HG02623 (cell line): ENCODE data around the gene CEBPE.
A peak's percentile ranks its signal among the peaks of the same experiment; 100 is the strongest.
"Not testable (repeated sequence)": the region's sequence is repeated elsewhere in the genome, so short reads cannot be mapped to it uniquely, and the experiment has no call there.

ENCODE experiments used
- ATAC-seq: cut with Tn5 transposase; IDR thresholded peaks from one replicate; pipeline ENCODE4 v1.9.1; 2021; ENCODE audit warnings: moderate library complexity; ENCODE audit not compliant: unreplicated experiment

CEBPE gene

DNA sequence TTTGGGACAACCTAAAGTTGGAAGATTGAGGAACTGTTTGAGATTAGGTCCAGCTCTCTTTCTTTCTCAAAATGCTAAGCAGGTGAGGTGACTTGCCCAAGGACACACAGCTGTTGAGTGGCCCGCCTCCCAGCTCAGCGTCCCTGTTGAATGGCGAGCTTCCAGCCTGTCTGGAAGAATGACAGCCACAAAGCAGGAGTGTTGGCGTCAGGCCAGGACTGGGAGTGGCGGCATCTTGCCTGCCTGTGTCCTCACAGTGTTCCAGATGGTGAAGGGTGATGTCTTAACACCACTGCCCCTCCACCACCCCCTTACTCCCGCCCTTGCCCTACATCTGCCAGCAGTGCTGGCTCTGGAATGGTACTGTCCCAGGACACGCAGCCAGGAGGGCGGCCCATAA, 4.4 kb upstream of the CEBPE start:
- no peak for ATAC-seq

DNA sequence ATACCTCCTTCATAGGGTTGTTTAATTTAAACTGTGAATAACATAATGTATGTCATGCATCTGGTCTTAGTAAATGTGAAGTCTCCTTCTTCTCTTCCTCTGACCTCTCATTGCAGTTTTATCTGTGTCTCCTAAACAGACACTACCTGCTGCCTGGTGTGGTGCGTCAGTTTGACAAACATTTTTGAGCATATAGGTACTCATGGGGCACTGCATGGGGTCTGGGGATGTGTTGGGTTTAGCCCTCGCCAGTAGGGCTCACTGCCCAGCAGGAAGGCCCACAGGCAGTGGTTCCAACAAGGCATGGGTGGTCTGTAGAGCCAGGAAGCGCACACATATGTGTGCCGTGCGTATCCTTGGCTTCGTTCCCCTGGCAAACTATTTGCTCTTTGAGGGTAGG, 3.0 kb upstream of the CEBPE start:
- ATAC-seq, result no peak

DNA sequence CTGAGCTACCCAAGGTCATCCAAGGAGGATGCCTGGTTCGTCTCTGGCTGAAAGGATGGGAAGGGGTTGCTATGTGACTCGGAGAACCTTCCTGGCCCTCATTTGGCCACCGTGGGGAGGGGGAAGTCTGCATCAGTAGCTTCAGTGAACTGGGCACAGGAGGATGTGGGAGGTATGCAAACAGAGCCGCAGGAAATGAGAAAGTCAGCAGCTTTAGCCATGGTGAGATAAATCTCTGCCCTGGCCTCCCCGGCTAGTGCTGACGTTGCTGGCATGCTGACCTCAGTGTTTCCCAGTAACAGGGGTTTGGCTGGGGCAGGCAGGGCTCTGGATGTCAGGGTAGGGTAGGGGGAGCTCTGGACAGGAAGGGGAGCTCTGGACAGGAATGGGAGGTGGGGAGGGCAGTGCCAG, 2.3 kb upstream of the CEBPE start:
- ATAC-seq, result no peak

DNA sequence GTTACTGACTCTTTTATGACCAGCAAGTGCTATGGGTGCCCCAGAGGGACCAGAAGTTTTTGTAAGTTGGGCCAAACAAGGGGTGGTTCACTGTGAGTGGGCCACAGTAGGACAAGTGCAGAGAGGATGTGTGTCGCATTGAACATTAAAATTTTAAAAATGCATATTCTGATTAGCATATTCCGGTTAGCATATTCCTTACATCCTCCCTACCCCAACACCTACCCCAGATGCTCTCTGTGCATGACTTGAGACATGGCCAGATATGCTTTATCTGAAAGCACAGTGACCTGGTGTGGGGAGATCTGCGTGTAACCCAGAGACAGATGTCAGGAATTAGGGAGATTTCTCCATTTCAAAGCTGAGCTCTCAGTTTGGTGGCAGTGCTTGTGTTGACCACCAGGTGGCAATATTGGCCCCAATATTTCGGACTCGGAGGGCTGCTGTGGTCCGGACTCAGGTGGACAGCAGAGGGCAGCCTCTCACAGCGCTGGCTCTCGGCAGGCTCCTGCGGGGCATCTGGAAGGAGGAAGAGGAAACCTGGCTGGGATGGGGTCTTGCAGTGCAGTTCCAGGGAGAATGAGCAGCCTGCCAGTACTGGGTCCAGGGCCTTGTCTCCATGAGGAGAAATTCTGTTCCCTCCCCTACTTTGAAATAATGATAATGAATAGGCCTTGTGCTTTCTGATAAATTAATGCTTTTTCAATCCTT, 1.6 kb upstream of the CEBPE start:
- peak; percentile 70 for ATAC-seq

DNA sequence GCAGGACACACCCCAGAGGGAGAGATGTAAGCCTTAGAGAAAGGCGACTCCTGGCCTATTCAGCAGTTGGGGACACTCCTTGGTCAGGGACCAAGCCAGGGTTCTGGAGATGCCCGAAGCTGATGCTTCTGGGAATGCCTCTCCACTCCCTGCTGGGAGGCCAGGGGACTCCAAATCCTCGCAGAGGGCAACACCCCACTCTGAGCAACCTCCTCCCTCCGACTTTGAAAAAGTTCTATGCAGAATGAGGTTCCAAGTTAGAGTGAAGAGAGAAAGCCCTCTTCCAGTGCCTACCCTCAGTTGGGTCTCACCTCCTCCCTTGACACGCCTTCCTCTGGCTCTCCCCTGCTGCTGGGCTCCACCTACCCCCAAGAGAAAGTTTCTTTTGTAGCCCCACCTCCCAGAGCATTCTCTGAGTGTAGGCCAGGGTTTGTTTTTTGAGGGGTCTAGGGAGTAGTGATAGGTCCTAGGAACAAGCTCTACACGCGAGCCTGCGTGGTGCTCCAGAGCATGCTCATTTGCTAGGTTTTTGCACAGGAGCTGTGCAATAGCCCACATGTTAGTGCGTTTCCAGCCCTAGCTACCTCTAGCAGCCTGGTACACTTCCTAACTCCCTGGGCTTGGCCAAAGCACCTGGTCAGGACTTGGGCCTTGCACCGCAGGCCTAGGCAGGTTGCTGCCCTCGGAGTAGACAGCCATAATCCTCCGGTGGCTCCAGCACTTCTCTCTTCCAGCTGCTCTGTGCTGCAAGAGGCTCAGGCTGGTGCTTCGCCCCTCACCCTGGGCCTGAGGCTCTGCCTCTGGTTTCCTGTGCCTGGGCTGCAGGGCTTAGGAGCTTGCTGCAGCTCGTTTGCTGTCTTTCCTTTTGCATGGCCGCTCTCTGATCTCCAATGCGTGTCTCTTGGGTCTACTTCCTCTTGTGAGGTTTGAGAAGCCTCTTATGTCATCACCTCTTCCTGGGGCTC, 590 bp upstream of the CEBPE start:
- ATAC-seq, result no peak

DNA sequence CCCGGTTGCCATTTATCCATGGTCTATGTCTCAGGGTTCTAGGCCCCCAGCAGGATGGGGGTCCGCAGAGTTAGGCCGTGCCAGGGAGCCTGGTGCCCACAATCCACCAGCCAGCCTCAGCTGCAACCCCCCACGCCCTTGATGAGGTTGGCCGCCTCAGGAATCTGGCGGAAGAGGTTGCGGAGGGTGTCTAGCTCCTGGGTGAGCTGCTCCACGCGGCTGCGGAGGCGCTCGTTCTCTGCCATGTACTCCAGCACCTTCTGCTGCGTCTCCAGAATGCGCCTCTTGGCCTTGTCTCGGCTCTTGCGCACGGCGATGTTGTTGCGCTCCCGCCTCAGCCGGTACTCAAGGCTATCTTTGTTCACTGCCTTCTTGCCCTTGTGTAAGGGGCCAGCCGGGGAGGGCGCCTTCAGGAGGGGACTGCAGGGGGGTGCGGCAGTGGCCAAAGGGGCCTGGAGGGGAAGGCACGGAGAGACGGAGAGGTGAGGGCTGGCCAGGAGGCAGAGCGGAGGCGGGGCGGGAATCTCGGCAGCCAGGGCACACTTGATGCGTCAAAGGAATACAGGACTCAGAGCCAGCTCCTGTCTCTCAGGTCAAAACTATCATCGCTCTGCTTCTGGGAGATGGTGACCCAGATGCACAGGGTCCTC, 1.6 kb downstream of the CEBPE start:
- no peak for ATAC-seq

DNA sequence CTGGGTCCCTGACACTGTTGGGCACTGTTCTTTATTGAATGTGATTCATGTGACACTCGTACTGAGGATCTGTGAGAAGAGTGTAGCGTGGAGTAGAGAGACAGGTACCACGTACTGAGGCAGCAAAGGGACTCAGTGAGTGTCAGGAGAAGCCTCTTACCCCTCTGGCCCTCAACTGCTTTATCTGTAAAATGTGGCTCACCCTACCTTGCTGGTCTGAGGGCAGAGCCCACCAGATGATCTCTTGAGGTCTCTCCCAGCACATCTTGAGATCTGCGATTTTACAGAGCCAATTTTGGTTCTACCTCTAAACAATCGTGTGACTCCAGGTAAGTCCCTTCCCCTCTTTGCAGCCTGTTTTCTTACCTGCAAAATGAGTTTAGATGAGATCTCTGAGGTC, 3.1 kb downstream of the CEBPE start:
- no peak for ATAC-seq

DNA sequence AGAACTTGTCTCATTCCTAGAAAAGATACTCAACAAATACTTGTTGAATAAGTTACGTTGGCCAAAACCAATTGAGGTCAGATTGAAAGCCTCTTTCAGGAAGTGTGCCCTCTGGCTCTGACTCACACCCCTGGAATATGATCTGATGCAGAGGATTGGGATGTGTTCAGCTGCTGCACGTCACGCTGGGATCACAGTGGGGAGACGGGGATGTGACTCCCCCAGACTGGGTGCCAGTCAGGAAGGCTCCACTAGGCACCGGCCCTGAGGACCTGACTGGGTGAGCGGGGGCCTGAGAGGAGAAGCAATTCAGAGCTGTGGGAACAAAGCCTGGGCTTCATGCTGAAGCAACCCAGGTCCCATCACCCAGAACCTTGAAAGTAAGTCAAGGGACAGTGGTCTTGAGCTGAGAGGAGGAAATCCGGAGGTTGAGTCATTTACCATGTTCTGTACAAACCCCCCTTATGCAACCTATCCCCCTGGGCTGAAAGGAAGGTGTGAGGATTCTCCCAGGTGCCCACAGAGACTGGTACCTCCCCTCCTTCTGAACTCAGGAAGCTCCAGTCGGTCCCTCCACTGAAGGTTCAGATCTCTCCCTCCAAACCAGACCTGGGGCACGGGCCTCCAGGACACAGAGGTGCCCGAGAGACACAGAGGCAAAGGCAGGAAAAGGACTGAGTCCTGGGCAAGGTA, 3.9 kb downstream of the CEBPE start:
- ATAC-seq, result no peak

DNA sequence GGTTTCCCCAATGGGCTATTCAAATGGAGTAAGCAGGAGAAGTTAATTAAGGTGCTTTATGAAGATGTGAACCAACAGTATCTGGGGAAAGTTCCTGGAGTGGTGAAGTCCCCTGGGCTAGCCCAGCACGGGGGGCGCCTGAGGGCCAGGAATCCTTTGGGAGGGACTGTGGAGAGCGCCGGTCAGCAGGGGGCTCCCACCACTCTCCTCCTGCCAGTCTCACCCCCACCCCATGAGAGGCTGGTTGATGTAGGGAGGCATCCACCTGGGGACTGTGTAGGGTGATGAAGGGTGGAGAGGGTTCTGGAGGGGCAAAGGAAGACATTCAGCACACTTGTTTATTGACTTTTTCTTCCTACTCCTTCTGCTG, 4.4 kb downstream of the CEBPE start:
- no peak for ATAC-seq

DNA sequence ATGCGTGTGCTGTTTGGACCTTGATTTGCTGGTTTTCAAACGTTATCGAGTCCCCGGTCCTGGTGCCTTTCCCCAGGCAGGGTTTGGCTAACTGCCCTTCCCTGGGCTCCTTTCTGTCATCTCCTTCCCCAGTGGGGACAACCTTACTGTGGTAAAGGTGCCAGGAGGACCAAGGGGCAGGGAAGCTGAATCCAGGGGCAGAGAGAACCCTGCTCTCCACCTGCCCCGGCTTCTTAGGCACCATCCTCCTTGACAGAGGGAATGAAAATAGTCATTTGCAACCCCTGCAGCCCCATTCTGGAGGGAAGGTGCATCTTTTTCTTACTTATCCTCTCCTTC, 5.0 kb downstream of the CEBPE start:
- no peak for ATAC-seq

DNA sequence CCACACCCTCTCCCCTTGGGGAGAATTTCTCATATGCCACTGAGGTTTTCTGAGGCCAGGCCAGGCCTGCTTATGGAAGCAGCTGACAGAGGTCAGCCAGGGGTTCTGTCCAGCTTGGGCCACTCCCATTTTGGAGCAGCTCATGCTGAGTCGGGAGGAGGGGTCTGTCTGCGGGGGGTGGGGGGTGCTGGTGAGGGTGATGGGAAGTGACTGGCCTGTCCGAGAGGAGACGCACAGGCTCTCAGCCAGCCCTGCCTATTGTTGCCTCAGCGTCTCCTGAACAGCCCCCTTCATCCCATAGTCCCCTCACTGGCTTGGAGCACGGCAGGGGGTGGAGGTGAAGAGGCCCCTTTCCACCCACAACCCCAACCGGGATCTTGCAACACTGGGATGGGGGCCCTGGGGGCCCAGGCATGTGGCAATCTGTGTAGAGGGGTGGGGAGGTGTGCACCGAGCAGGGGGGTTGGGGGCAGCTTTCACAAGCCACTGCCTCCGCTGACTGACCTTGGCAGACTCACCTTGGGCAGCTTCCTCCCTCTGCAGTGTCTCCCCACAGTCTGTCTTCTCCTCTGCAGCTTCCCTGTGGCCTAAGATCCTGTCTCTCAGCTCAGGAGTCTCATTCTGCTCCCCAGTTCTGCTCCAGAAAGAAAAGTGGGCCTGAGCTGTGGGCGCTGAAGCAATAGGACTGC, 5.5 kb downstream of the CEBPE start:
- ATAC-seq, result no peak

DNA sequence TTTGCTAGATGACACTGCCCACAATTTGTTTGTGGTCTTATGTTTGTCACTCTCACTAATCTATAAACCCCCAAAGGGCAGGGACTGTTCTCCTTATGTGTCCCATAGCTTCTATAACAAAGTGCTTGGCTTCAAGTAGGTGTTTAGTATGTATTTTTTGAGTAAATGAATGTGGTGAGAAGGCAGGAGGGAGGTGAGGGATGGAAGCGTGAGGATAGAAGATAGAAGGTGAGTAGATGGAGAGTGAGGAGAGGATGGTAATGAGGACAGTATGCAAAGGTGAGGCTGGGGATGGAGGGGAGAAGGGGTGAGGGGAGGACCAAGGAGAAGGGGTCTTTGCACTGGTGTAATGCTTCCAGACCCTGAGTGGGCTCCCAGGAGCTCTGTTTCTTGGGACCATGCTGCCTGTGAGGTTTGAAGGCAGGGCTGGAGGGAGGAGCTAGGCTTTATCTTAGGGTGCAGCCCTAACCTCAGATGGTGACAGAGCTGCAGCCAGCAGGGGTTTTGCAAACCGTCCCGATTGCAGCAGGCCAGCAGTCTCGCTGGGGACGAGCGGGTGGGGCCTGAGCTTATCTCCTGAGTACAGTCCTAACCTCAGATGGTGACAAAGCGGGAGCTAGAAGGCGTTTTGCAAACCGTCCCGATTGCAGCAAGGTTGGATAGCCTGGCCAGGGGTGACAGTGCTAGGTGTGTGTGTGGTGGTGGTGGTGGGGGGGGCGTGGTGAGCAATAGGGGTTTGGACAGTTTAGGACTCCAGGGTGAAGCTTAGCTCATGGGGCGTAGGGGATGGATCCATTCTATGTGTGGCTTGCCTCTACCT, 6.5 kb downstream of the CEBPE start:
- no peak for ATAC-seq

DNA sequence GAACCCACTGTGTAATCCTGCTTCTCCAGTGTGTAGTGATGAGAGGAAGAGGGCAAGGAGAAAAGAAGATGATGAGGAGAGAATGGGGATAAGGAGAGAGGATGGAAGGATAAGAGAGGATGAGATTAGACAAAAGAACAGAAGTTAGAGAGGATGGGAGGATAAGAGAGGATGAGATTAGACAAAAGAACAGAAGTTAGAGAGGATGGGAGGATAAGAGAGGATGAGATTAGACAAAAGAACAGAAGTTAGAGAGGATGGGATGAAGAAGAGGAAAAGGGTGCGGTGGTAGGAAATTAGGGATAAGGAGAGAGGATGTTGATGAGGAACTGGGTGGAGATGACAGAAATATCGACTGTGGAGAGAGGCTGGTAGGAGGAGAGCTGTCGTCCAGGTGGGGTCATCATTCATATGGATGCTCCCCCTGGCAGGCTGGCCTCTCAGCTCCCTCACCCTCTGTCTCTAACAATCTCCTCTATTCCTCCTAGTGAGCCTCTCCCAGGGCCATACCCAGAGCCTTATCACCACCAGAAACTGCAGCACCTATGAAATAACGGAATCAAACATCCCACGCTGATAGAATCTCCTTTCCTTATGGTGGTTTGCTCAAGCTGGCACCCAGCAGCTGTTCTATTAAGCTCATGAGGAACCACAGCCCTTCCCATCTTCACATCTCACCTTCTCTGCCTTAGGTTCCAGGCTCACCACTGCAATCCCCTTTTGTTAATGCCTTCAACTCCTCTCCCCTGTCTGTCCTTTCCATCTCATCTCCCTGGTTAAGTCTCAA, 8.3 kb downstream of the CEBPE start:
- no peak for ATAC-seq

DNA sequence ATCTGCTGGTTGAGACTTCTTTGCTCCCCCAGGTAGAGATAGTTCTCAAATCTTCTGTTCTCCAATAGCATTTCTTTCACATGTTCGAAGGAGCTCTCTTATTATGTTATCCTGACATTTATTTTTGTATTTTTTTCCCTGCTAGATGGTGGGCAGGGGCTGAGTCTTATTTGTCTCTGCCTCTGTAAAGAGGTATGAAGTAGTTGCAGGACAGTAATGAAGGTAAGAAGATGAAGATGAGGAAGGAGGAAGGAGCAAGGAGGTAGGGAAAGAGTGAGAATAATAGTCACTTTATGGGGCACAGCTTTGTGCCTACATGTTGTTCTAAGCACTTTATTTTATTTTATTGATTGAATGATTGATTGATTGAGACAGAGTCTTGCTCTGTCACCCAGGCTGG, 9.3 kb downstream of the CEBPE start:
- ATAC-seq, result no peak

DNA sequence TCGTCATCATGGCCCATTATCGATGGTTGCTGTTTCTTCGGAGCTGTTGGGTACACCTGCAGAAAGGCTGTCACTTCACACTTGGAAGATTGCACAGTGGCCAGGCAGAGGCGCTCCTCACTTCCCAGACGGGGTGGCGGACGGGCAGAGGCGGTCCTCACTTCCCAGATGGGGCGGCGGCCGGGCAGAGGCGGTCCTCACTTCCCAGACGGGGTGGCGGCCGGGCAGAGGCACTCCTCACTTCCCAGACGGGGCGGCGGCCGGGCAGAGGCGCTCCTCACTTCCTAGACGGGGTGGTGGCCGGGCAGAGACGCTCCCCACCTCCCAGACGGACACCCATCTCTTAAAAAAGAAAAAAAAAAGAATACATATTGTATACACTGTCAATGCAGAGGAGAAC, 10.9 kb downstream of the CEBPE start:
- ATAC-seq, result not testable (repeated sequence)

DNA sequence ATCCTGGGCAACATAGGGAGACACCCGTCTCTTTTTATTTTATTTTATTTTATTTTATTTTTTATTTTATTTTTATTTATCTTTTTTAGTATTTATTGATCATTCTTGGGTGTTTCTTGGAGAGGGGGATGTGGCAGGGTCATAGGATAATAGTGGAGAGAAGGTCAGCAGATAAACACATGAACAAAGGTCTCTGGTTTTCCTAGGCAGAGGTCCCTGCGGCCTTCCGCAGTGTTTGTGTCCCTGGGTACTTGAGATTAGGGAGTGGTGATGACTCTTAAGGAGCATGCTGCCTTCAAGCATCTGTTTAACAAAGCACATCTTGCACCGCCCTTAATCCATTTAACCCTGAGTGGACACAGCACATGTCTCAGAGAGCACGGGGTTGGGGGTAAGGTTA, 11.4 kb downstream of the CEBPE start:
- ATAC-seq, result not testable (repeated sequence)

DNA sequence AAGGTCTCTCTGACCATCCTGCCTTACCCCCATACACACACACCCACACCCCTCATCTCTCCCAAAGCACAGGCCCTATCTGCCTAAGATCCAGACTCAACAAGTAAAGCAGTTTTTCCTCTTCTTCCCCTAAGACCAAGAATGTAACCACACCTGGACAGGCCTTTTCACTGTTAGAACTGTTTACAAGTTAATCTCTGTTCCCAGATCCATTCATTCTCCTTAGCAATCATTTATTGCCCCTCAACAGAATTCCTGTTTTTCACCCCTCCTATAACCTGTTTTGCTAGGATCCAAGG, 12.4 kb downstream of the CEBPE start:
- no peak for ATAC-seq

DNA sequence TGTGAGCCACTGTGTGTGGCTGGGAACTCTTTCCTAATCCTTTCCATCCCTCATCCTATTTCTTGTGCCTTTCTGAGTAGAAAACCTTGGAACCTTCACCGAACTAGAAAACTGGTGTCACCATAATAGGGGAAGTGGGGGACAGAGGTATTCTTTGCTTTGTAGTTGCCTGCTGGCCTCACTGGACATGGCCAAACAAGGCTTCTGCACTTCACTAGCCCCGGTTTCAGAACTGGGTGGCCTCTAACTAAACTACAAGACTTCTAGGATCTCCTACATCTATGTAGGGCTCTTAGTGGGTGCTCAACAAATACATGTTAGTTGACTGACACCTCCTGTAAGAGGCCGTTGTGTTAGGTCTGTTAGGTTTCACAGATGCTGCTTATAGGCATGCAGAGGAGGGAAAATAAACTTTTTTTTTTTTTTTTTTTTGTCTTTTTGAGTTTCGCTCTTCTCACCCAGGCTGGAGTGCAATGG, 13.7 kb downstream of the CEBPE start:
- ATAC-seq, result no peak
